A549 (cell line): ENCODE results near the gene BLTP2. TPM values are rescaled to one million over a fixed set of nuclear protein-coding genes. Genes with fewer than 3 reads are reported as not detected.

Experiments
- ATAC-seq, 2 experiments: fragments of 200-7000 bp in 1 of 2; fragments of >200 bp in 1 of 2; cut with Nextera tagmentation in 1 of 2; cut with Tn5 transposase in 1 of 2; 3 replicates each; pipeline versions ENCODE4 v1.8.0 to v1.9.1; 2018 to 2020; ENCODE audit warnings: mild to moderate bottlenecking in 1 of 2, moderate library complexity in 1 of 2
- CTCF ChIA-PET: fragments of 300-600 bp; sonication (Branson Sonifier 250); formaldehyde crosslinking; extraction: SDS; loops from one replicate; lab custom pipeline; 2021; ENCODE audit warnings: antibody characterized with exemption, inconsistent platforms; lab: Yijun Ruan, JAX
- POLR2A ChIA-PET: fragments of 350-600 bp; formaldehyde crosslinking; extraction: SDS; loops from one replicate; lab custom pipeline; 2021; ENCODE audit warnings: antibody characterized with exemption, inconsistent platforms; lab: Yijun Ruan, JAX
- DNase-seq, 2 experiments: peaks; one replicate each; pipeline versions ENCODE4 v3.0.0 to v3.0.0-alpha.2; 2011 to 2016; ENCODE audit warnings: low read depth in 1 of 2, low spot score in 1 of 2
- FAIRE-seq: peaks from 2 replicates; lab custom pipeline; 2011; peaks lifted over from hg19 to GRCh38; lab: Jason Lieb, UNC
- H3K27ac ChIP-seq, 2 experiments: fragments of >200 bp; sonication (Bioruptor Twin); formaldehyde crosslinking; 3 replicates each; pipeline ENCODE4 v1.5.1; 2016 to 2017
- H3K4me1 ChIP-seq: fragments of >200 bp; sonication (Bioruptor Twin); formaldehyde crosslinking; 3 replicates; pipeline ENCODE4 v1.6.1; 2016
- H3K4me2 ChIP-seq: fragments of >200 bp; sonication (Bioruptor Twin); formaldehyde crosslinking; 3 replicates; pipeline ENCODE4 v1.6.1; 2016
- H3K4me3 ChIP-seq: fragments of >200 bp; sonication (Bioruptor Twin); formaldehyde crosslinking; 3 replicates; pipeline ENCODE4 v1.5.1; 2016
- H3K9me3 ChIP-seq: fragments of >200 bp; sonication (Bioruptor Twin); formaldehyde crosslinking; 3 replicates; pipeline ENCODE4 v1.6.1; 2016
- BCL3 ChIP-seq: fragments of >200 bp; sonication (Bioruptor Twin); formaldehyde crosslinking; IDR thresholded peaks from 3 replicates; pipeline ENCODE4 v1.6.1; 2016
- BHLHE40 ChIP-seq: IDR thresholded peaks from 2 replicates; pipeline ENCODE4 v1.6.1; 2012; ENCODE audit warnings: low read depth, low read length, inconsistent platforms
- CEBPB ChIP-seq, 2 experiments: fragments of >200 bp in 1 of 2; sonication (Bioruptor Twin) in 1 of 2; formaldehyde crosslinking in 1 of 2; IDR thresholded peaks; 2 replicates each; pipeline ENCODE4 v1.6.1; 2012 to 2016
- EHF ChIP-seq: fragments of 250-450 bp; sonication (Bioruptor Pico); IDR thresholded peaks from 2 replicates; pipeline ENCODE4 v1.5.0; 2020; ENCODE audit warnings: mild to moderate bottlenecking
- EP300 ChIP-seq, 2 experiments: fragments of >200 bp; sonication (Bioruptor Twin); formaldehyde crosslinking; IDR thresholded peaks; 2 replicates in 1 of 2; 3 replicates in 1 of 2; pipeline ENCODE4 v1.6.1; 2016 to 2017
- FOXS1 ChIP-seq: fragments of 250-450 bp; sonication (Bioruptor Pico); IDR thresholded peaks from 2 replicates; pipeline ENCODE4 v1.5.0; 2020; ENCODE audit warnings: mild to moderate bottlenecking, moderate library complexity
- HEYL ChIP-seq: fragments of 250-450 bp; sonication (Bioruptor Pico); IDR thresholded peaks from 2 replicates; pipeline ENCODE4 v1.8.0; 2021; ENCODE audit warnings: mild to moderate bottlenecking, moderate library complexity
- HMGXB4 ChIP-seq: fragments of 250-450 bp; sonication (Bioruptor Pico); IDR thresholded peaks from 2 replicates; pipeline ENCODE4 v1.5.0; 2021; ENCODE audit warnings: mild to moderate bottlenecking, moderate library complexity, borderline replicate concordance
- HOXB5 ChIP-seq: fragments of 250-450 bp; sonication (Bioruptor Pico); IDR thresholded peaks from 2 replicates; pipeline ENCODE4 v1.5.0; 2020; ENCODE audit warnings: mild to moderate bottlenecking, moderate library complexity
- KDM1A ChIP-seq: fragments of 200-600 bp; sonication (generic); IDR thresholded peaks from 2 replicates; pipeline ENCODE4 v1.6.1; 2016; ENCODE audit warnings: low read depth, mild to moderate bottlenecking
- MAX ChIP-seq: IDR thresholded peaks from 2 replicates; pipeline ENCODE4 v1.6.1; 2012
- MAZ ChIP-seq: fragments of 150-350 bp; IDR thresholded peaks from 2 replicates; pipeline ENCODE4 v1.6.1; 2014; ENCODE audit warnings: antibody characterized with exemption, low read depth, low read length, borderline replicate concordance
- POLR2A ChIP-seq: IDR thresholded peaks from 2 replicates; pipeline ENCODE4 v1.6.1; 2012; ENCODE audit warnings: mild to moderate bottlenecking, low read length
- POLR2AphosphoS2 ChIP-seq: conservative IDR thresholded peaks from 2 replicates; pipeline ENCODE4 v1.6.1; 2012; ENCODE audit warnings: low read length, improper control_type of control experiment, inconsistent platforms
- RAD21 ChIP-seq, 2 experiments: fragments of >200 bp in 1 of 2; sonication (Bioruptor Twin) in 1 of 2; formaldehyde crosslinking in 1 of 2; IDR thresholded peaks in 1 of 2; conservative IDR thresholded peaks in 1 of 2; 2 replicates in 1 of 2; 3 replicates in 1 of 2; pipeline ENCODE4 v1.6.1; 2012 to 2018; ENCODE audit warnings: inconsistent platforms in 1 of 2
- RARB ChIP-seq: fragments of 250-450 bp; sonication (Bioruptor Pico); IDR thresholded peaks from 2 replicates; pipeline ENCODE4 v1.8.0; 2021; ENCODE audit warnings: mild to moderate bottlenecking, moderate library complexity
- RCOR1 ChIP-seq: fragments of 150-350 bp; IDR thresholded peaks from 2 replicates; pipeline ENCODE4 v1.6.1; 2014; ENCODE audit warnings: antibody characterized with exemption, low read length, low read depth
- REST ChIP-seq: fragments of 200-600 bp; sonication (generic); IDR thresholded peaks from 2 replicates; pipeline ENCODE4 v1.6.1; 2016; ENCODE audit warnings: antibody characterized with exemption, mild to moderate bottlenecking, moderate library complexity
- RFX5 ChIP-seq: fragments of 450-650 bp; IDR thresholded peaks from 2 replicates; pipeline ENCODE4 v1.7.1; 2014; ENCODE audit warnings: antibody characterized with exemption, mild to moderate bottlenecking, moderate library complexity
- SMC3 ChIP-seq: fragments of >200 bp; sonication (Bioruptor Twin); formaldehyde crosslinking; IDR thresholded peaks from 3 replicates; pipeline ENCODE4 v1.6.1; 2018; ENCODE audit warnings: inconsistent platforms
- TFCP2L1 ChIP-seq: fragments of 250-450 bp; sonication (Bioruptor Pico); IDR thresholded peaks from 2 replicates; pipeline ENCODE4 v1.5.0; 2021; ENCODE audit warnings: mild to moderate bottlenecking
- ZC3H11A ChIP-seq: fragments of 450-650 bp; IDR thresholded peaks from 2 replicates; pipeline ENCODE4 v1.6.1; 2014; ENCODE audit warnings: antibody characterized with exemption, mild to moderate bottlenecking
- ZFP36 ChIP-seq: fragments of 450-650 bp; IDR thresholded peaks from 2 replicates; pipeline ENCODE4 v1.6.1; 2014; ENCODE audit warnings: borderline replicate concordance; ENCODE audit not compliant: partially characterized antibody
- WGBS: methylation state at CpG from one replicate; pipeline ENCODE4 v1.1.6; 2017; ENCODE audit errors: missing lambda C conversion rate; 5-methylcytosine and 5-hydroxymethylcytosine counted together
- polyA plus RNA-seq, 4 experiments: library from polyadenylated mRNA; depleted of rRNA in 3 of 4; stranded (reverse); fragments of >200 nt; fragmentation: RNase III in 1 of 4; extraction: RNeasy Plus Mini Kit Qiagen cat#74134 plus additional on column Dnase treatment in 1 of 4; gene quantifications; 2 replicates in 3 of 4; 3 replicates in 1 of 4; pipeline ENCODE4 v1.2.3, GENCODE V29; 2011 to 2017
- TF ChIP-seq, protein P1 (sequence below): IDR thresholded peaks from 2 replicates; pipeline ENCODE4 v1.6.1; 2012; ENCODE audit warnings: low read depth, borderline replicate concordance

BLTP2 gene
- polyA plus RNA-seq, 2 of the 4 experiments (the other 2 are of a cell fraction): 81.1 to 150 TPM

DNA sequence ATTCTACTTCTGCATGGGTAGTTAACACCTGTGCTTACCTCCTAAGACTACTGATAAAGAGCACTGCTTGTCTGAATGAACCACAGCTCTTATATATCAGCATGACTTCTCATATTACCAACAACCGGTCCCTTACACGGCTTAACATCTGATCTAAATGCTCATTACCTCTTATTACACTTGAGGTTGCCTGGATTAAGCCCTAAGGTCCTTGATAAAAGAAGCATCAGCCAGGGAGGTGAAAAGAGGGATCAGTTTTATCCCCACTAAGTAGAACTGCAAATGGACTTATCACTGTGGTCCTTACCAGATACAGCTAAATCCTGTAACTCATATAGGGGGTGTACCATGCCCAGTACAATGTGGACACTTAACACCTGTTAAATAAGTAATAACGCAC, 22.8 kb downstream of the BLTP2 start:
- TF ChIP-seq ZC3H11A: no peak
- no peak for TF ChIP-seq REST
- no peak for TF ChIP-seq MAX
- no peak for TF ChIP-seq MAZ
- TF ChIP-seq BCL3: no peak
- TF ChIP-seq SMC3: no peak
- TF ChIP-seq TFCP2L1 (CRISPR knock-in tag): no peak
- no peak for TF ChIP-seq FOXS1
- no peak for TF ChIP-seq HMGXB4 (CRISPR knock-in tag)
- TF ChIP-seq RARB: no peak
- TF ChIP-seq EP300 (IDR thresholded peaks at IDR 0.05): no peak
- no peak for TF ChIP-seq KDM1A
- Histone ChIP-seq H3K9me3 (no peaks in the 10 kb centered on the region), H3K27ac (no peak overlapping the region), H3K4me2 (no peak overlapping the region), H3K4me3 (no peak overlapping the region), H3K4me1 (no peaks in the 10 kb centered on the region)
- 97% methylated on average over 3 of the region's 3 CpGs for WGBS
- DNase-seq (no peak), ATAC-seq (no peak), FAIRE-seq (no peak)
- ChIA-PET CTCF (interaction anchor here (0.6 to 3.7 kb wide), 10 partner anchors 8 to 129 kb away, joined by 3 to 11 read pairs (median 5); partner anchors contain the start of gene BLTP2), POLR2A (no interaction called here)

- FAIRE-seq (no peak), DNase-seq (no peak), ATAC-seq (no peak)
- Histone ChIP-seq H3K4me2 (no peak overlapping the region), H3K9me3 (no peaks in the 10 kb centered on the region), H3K27ac (no peak overlapping the region), H3K4me3 (no peak overlapping the region), H3K4me1 (no peaks in the 10 kb centered on the region)
- 84% methylated on average over 2 of the region's 2 CpGs for WGBS
- TF ChIP-seq ZFP36 (no peak), BHLHE40 (no peak), HEYL (CRISPR knock-in tag) (no peak), RAD21 (conservative IDR thresholded peaks at IDR 0.05 in 1 of 2, IDR thresholded peaks at IDR 0.05 in 1 of 2) (no peak), EHF (CRISPR knock-in tag) (no peak), RCOR1 (no peak), RFX5 (no peak), CEBPB (IDR thresholded peaks at IDR 0.05) (no peak), POLR2AphosphoS2 (no peak), POLR2A (no peak), HOXB5 (CRISPR knock-in tag) (no peak), MAZ (no peak)
- TF ChIP-seq, protein P1, sequence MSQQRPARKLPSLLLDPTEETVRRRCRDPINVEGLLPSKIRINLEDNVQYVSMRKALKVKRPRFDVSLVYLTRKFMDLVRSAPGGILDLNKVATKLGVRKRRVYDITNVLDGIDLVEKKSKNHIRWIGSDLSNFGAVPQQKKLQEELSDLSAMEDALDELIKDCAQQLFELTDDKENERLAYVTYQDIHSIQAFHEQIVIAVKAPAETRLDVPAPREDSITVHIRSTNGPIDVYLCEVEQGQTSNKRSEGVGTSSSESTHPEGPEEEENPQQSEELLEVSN: no peak
- ChIA-PET CTCF (interaction anchor here (0.6 to 3.7 kb wide), 7 partner anchors 11 to 94 kb away, joined by 3 to 13 read pairs (median 3); no protein-coding TSS in a partner anchor), POLR2A (interaction anchor here (0.5 to 1.7 kb wide), 2 partner anchors 8 to 560 kb away, joined by 3 to 5 read pairs; partner anchors contain the start of gene MYO18A)
These were observed 24.9 kb downstream of the BLTP2 start for GRCh38 chr17:28620010-28620409.
